Stimulated activated CD4-positive, alpha-beta T cell treated with anti-CD3 and anti-CD28 coated beads, Interleukin-12 subunit alpha, Interleukin-12 subunit beta, amount 100 ng/mL, for 48 hours (primary cell): ENCODE results near the gene ADGRB2.

Experiments used
- DNase-seq, 3 donors: peaks; one replicate each; pipeline ENCODE4 v3.0.0-alpha.2; 2020; ENCODE audit warnings: low read depth in 2 of 3, low spot score in 1 of 3

ADGRB2 gene

DNA sequence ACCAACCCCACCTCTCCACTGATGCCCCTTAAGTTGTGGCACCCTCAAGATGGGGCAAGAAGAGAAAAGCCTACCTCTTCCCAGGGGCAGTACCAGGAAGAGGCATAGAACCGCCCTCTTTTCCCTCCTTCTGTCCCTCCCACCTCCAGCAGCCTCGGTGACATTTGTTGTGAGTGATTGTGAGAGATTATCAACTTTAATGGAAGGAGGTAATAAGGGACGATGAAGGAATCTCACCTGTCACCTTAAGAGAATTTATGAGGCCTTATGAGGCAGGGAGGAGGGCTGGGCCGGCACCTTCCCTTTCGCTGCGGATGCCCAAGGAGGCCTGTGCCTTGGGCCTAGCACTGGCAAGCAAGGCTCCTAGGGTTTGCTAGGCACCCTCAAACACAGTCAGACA lies 1.4 kb upstream of the ADGRB2 start:
- no peak for DNase-seq

DNA sequence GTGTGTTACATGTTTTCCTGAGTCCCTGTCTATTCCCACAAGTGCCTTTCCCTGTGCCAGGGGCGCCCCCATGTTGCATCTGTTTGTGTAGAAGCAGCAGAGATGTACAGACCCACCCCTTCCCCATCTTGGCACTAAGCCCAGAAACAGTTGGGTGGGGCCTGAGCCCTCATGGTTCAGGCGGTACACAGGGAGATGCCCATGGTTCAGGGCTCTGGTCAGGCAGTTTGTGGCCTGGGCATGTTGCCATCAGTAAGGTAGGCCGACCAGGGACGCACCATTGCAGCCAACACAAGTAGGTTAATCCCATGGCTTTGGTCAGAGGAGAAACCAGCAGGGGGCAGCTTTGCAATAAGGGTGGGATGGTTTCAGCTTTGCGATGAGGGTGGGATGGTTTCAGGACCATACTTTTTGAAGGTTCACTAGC lies 914 bp upstream of the ADGRB2 start:
- DNase-seq, result no peak

DNA sequence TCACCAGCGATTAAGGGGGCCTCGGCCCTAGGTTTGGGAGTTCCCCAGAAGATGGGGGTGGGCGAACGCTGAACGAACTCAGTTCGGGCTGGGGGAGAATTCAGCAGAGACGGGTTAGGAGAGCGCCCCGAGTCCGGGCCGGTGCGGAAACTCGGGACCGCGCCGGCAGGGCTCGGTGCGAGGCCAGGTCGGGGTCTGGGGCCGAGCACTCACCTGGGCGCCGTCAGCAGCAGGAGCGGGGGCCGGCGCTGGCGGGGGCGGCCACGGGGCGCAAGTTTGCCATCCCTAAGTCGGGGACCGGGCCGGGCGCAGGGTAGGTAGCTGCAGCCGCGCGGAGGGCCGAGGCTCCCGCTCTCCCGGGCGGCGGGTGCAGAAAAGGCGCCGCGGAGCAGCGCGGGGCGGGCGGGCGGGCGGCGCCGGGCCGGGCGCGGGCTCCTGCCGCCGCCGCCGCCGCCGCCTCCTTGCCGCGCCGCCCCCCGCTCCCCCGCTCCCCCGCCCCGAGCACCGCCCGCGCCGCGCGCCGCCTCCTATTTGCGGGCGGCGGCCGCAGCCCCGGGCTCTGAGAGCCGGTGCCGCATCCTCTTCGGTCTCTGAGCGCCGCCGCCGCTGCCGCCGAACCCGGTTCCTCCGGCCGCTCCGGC lies 349 bp downstream of the ADGRB2 start:
- DNase-seq, result no peak

DNA sequence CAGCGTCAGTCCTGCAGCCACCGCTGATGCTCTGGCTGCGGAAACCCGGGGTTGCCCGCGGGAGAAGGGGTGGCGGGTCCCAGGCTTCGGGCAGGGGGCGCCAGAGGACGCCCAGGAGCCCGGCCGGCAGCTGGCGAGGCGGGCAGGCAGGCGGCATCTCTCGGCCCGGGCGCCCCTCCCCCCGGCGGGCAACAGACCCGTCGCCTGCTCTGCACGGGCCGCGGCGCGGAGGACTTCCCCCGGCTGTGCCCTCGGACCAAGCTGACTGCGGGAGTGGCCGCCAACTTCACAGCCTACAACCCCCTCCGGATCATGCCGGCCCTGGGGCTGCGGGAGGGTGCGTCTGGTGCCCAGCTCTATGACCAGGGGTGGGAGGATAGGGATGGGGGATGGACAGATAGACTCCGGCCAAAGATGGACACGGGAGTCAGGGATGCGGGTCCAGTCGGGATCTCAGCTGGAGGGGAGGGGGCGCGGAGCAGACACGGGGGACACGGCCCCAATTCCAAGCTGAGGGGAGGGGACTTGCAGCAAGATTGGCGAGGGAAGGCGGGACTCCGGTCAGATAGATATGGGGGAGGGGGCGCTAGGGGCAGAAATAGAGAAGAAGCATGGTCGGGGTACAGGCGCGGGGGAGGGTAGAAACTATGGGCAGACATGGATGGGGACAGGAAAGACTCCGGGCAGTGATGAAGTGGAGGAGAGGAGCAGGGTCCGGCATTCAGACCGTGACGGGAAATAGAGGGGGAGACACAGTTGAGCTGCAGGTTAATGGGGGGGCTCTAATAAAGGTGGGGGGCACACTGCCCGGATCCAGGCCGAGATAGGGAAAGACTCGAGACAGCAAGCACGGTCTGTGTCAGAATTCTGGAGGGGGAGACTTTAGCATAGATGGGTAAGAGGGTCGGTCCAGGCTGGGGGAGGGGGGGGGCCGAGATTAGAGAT lies 1.1 kb downstream of the ADGRB2 start:
- DNase-seq, result peak; percentile 33 to 63 (median 59)

DNA sequence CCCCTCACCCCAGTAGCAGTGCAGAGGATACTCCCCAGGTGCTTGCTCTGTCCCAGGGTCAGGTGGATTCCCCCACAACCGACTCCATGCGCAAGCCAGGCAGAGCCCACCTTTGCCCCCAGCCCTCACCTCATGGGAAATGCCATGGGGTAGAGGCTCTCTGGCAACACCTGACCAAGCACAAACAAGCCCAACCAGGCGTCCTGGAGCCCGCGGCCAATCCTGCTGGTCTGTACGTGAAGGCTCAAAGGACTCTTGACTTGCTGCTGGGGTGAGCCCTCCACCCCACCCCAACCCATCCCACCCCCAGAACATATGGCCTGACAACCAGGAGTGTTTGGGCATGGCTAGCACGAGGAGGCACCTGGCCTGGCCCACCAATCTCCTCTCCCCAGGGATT lies 1.8 kb downstream of the ADGRB2 start:
- DNase-seq, result no peak

DNA sequence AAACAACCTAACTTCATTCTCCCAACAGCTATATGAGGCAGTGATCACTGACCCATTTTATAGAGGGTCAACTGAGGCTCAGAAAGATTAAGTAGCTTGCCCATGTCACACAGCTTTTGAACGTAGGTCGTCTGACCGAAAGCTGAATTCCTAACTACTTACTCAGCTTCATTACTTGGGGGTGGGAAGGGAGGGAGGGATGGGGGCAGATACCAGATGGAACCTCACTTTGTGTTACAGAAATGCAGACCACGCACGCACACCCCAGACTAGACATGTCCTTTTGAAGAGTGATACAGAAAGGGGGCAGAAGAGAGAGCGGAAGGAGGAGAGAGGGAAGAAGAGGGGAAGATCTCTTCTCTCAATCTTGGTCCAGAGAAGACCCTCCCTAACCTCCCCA lies 2.3 kb downstream of the ADGRB2 start:
- no peak for DNase-seq

DNA sequence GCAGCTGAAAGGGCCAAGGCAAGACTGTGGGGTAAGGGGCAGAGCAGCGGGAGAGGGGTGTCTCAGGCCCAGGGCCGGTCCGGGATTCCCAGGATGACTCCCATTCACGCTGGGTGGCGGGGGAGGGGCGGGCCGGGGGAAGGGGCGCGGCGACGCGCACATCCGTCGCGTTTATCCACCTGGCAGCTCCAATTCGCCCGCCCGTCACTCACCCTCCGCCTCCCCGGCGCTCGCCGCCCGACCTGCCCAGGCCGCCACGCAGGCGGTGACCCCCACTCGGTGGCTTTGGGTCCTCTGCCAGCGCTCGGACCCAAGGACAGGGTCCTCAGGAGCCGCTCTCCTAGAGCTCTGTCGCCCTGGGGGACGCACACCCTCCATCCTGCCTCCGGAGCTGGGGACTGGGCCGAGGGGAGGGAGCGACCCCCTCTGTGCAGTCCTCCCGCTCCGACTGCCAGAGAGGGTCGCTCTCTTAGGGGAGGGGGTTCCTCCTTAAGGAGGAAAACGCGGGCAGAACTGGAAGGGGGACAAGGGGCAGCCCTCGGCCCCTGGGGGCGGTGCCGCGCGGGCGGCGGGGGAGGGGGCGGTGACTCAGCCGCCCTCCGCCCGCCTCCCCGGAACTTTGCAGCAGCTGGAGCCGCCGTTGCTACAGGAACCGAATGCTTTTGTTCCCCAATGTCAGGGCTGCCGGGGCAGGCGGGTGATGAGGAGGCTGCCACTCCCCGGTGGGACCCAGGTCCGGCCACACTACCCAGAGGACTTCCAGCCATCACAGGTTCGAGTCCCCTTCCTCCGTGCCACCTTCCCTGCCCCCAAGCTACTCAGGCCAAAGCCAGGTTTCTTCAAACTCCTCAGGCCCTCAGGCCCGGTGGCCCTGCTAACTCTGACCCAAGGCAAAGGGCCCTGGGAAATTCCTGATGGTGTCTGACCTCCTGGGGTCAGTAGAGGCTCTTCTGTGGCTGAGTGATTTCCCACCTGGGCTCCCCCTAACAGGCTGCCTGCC lies 3.4 kb downstream of the ADGRB2 start:
- peak in 1 of 3 donors; percentile 33 for DNase-seq

GRCh38 chr1:31759298-31760023 lies 4.7 kb downstream of the ADGRB2 start:
- DNase-seq, result no peak

GRCh38 chr1:31758823-31759222 lies 5.3 kb downstream of the ADGRB2 start:
- no peak for DNase-seq

- no peak for DNase-seq
Measured at GRCh38 chr1:31757989-31758388, 6.2 kb downstream of the ADGRB2 start.

DNA sequence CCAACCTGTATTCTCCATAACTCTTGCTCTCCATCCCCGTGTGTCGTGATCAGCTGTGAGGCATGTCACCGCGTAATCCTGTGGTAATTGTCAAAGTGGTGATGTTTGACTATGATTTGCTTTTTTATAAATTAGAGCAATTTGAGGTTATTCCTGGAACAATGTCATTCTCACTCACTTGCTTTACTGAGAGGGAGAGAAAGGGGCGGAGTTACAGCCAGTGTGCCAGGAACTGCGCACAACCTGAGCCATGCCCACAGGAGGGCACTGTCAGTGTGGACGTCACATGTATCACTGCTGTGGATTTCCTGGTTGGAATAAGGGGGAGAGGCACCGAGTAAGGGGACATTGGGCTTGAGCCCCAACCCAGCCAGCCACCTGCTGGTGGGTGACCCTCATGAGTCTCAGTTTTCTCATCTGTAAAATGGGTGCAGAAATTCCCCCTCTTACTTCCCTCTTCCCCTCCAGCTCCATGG lies 6.9 kb downstream of the ADGRB2 start:
- no peak for DNase-seq

- no peak for DNase-seq
Measured at GRCh38 chr1:31756578-31756977, 7.6 kb downstream of the ADGRB2 start.

GRCh38 chr1:31755850-31756492 lies 8.2 kb downstream of the ADGRB2 start:
- DNase-seq, result no peak

DNA sequence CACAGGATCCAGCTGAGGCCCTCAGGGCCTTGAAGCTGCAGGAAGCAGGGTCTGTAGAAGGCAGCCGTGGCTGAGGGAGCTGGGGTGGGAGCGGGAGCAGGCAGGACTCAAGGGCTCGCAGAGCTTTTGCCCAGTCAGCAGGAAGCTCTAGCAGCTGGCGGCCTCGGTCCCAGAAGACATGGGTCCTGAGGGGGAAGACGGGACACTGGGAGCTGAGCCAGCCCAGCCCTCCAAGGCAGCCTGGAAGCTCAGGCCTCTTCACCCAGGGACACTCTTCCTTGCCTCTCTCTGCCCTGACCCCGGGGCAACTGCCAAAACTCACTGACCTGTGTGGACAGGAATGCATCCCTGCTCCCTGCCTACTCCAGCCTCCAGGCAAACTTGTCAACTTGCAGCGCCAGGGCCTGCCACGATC lies 8.9 kb downstream of the ADGRB2 start:
- no peak for DNase-seq

GRCh38 chr1:31754397-31754796 lies 9.7 kb downstream of the ADGRB2 start:
- no peak for DNase-seq

- DNase-seq, result no peak
Measured at GRCh38 chr1:31753707-31754349, 10.3 kb downstream of the ADGRB2 start.

GRCh38 chr1:31752952-31753475 lies 11.1 kb downstream of the ADGRB2 start:
- DNase-seq, result no peak

GRCh38 chr1:31752258-31752657 lies 11.9 kb downstream of the ADGRB2 start:
- DNase-seq, result no peak

DNA sequence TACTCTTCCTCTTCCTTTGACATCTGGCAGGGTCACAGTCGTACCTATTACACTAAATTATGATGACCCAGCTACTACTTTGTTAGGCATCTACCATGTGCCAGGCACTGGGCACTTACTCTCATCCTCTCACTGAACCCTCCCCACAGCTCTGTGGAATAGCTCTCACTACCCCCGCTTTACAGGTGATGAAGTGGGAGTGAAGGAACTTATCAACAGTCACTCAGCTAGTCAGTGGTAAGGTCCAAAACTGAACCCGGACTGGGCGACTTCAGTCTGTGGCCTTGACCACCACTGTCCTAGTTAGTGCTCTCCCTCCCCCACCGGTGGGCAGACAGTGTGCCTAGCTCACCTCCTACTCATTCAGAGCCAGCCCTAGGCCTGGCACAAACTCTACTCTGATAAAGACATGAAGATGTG lies 12.3 kb downstream of the ADGRB2 start:
- DNase-seq, result no peak
